BE2C (cell line): ENCODE data around the gene NOXA1.

Experiments
- DNase-seq: peaks from one replicate; pipeline ENCODE4 v3.0.0-alpha.2; 2020
- H3K27me3 ChIP-seq: fragments of 250-450 bp; sonication (Bioruptor Pico); 2 replicates; pipeline ENCODE4 v1.5.1; 2020; ENCODE audit warnings: mild to moderate bottlenecking
- H3K36me3 ChIP-seq: fragments of 250-450 bp; sonication (Bioruptor Pico); 2 replicates; pipeline ENCODE4 v1.5.1; 2020; ENCODE audit warnings: mild to moderate bottlenecking
- H3K4me1 ChIP-seq: fragments of 250-450 bp; sonication (Bioruptor Pico); 2 replicates; pipeline ENCODE4 v1.5.1; 2020
- H3K4me3 ChIP-seq: 2 replicates; pipeline ENCODE4 v1.5.1; 2011; ENCODE audit warnings: low read depth, low read length
- H3K9me3 ChIP-seq: fragments of 250-450 bp; sonication (Bioruptor Pico); 2 replicates; pipeline ENCODE4 v1.5.1; 2020
- TF ChIP-seq, protein P1 (sequence below): IDR thresholded peaks from 2 replicates; pipeline ENCODE4 v1.5.1; 2012; ENCODE audit warnings: mild to moderate bottlenecking, low read depth, low read length

The NOXA1 gene

GRCh38 chr9:137459152-137459600 lies 36.0 kb downstream of the NOXA1 start, which contains the start of gene NSMF:
NSMF (minus strand) TSS chr9:137459334; CDS start chr9:137459102, 232 bp downstream.
- Histone ChIP-seq H3K4me1 (peaks cover 36% of the 10 kb centered on the region), H3K36me3 (peaks cover 35% of the 10 kb centered on the region), H3K4me3 (peak within 1 kb of the TSS; percentile 85), H3K27me3 (no peaks in the 10 kb centered on the region), H3K9me3 (no peaks in the 10 kb centered on the region)
- TF ChIP-seq, protein P1, sequence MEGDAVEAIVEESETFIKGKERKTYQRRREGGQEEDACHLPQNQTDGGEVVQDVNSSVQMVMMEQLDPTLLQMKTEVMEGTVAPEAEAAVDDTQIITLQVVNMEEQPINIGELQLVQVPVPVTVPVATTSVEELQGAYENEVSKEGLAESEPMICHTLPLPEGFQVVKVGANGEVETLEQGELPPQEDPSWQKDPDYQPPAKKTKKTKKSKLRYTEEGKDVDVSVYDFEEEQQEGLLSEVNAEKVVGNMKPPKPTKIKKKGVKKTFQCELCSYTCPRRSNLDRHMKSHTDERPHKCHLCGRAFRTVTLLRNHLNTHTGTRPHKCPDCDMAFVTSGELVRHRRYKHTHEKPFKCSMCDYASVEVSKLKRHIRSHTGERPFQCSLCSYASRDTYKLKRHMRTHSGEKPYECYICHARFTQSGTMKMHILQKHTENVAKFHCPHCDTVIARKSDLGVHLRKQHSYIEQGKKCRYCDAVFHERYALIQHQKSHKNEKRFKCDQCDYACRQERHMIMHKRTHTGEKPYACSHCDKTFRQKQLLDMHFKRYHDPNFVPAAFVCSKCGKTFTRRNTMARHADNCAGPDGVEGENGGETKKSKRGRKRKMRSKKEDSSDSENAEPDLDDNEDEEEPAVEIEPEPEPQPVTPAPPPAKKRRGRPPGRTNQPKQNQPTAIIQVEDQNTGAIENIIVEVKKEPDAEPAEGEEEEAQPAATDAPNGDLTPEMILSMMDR, result no peak
- DNase-seq, result peak; percentile 98

- H3K4me3 ChIP-seq, result peak overlapping the region; percentile 31; the same call in 1 of the 2 replicates
- no peak for DNase-seq
- peaks cover 30% of the 10 kb centered on the region for H3K4me1 ChIP-seq
- TF ChIP-seq, protein P1, result no peak
- no peaks in the 10 kb centered on the region for H3K27me3 ChIP-seq
- peaks cover 35% of the 10 kb centered on the region for H3K36me3 ChIP-seq
- no peaks in the 10 kb centered on the region for H3K9me3 ChIP-seq
Measured at GRCh38 chr9:137459601-137460362, 36.6 kb downstream of the NOXA1 start.

GRCh38 chr9:137460363-137461315 lies 37.4 kb downstream of the NOXA1 start:
- Histone ChIP-seq H3K4me1 (peaks cover 22% of the 10 kb centered on the region), H3K4me3 (no peak overlapping the region), H3K36me3 (peaks cover 28% of the 10 kb centered on the region)

GRCh38 chr9:137461316-137461662 lies 38.1 kb downstream of the NOXA1 start:
- DNase-seq, result no peak
- Histone ChIP-seq H3K36me3 (peaks cover 21% of the 10 kb centered on the region), H3K4me1 (peaks cover 15% of the 10 kb centered on the region), H3K4me3 (no peak overlapping the region), H3K9me3 (no peaks in the 10 kb centered on the region), H3K27me3 (no peaks in the 10 kb centered on the region)
- TF ChIP-seq, protein P1, result no peak

More at GRCh38 chr9:137460363-137461315, 37.4 kb downstream of the NOXA1 start:
- DNase-seq, result peak; percentile 14
- Histone ChIP-seq H3K27me3 (no peaks in the 10 kb centered on the region), H3K9me3 (no peaks in the 10 kb centered on the region)
- TF ChIP-seq, protein P1, result no peak

DNA sequence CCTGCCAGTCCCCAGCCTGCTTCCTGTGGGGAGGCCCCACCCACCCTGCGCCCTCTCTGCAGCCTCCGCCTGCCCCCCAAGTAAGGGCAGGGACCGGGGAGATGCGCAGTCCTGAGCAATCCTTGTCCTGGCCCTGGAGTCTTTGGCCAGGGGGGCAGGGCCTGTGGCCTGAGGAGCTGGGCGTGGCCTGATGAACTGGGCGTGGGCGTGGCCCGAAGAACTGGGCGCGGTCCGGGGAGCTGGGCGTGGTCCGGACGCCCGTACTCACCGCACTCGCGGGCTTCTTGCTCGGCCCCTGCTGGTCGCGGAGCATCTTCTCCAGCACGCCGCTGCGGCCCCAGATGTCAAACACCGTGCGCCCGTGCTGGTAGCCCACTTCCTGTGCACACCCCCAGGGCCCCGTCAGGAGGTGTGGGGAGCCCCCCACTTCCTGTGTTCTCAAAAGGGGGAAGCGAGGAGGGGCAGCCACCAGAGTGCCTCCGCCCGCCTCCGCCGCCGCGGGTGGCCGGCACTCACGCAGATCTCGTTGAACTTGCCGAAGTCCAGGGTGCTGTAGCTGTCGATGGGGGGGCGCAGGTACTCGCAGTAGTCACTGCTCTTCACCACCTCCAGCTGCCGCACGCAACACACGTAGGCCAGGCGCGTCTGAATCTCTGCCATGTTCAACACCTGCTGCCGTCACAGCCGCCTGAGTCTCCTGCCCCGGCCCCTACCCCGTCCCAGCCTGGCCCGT lies 38.6 kb downstream of the NOXA1 start:
- no peak overlapping the region for H3K4me3 ChIP-seq
- TF ChIP-seq, protein P1, result no peak
- peaks cover 18% of the 10 kb centered on the region for H3K36me3 ChIP-seq
- H3K9me3 ChIP-seq, result no peaks in the 10 kb centered on the region
- no peaks in the 10 kb centered on the region for H3K27me3 ChIP-seq
- DNase-seq, result peak; percentile 23
- peaks cover 15% of the 10 kb centered on the region for H3K4me1 ChIP-seq
